GM21367 (cell line): ENCODE results near the gene CLEC4F.

ENCODE experiments used
- ATAC-seq: cut with Tn5 transposase; IDR thresholded peaks from one replicate; pipeline ENCODE4 v1.9.1; 2021; ENCODE audit not compliant: unreplicated experiment

The CLEC4F gene, protein sequence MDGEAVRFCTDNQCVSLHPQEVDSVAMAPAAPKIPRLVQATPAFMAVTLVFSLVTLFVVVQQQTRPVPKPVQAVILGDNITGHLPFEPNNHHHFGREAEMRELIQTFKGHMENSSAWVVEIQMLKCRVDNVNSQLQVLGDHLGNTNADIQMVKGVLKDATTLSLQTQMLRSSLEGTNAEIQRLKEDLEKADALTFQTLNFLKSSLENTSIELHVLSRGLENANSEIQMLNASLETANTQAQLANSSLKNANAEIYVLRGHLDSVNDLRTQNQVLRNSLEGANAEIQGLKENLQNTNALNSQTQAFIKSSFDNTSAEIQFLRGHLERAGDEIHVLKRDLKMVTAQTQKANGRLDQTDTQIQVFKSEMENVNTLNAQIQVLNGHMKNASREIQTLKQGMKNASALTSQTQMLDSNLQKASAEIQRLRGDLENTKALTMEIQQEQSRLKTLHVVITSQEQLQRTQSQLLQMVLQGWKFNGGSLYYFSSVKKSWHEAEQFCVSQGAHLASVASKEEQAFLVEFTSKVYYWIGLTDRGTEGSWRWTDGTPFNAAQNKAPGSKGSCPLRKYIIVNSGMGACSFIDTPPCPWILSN

GRCh38 chr2:70820499-70820898 lies at the start of gene CLEC4F:
TSS of gene CLEC4F (minus strand) at chr2:70820599. CDS start at chr2:70820523, 76 bp downstream.
- ATAC-seq = no peak

DNA sequence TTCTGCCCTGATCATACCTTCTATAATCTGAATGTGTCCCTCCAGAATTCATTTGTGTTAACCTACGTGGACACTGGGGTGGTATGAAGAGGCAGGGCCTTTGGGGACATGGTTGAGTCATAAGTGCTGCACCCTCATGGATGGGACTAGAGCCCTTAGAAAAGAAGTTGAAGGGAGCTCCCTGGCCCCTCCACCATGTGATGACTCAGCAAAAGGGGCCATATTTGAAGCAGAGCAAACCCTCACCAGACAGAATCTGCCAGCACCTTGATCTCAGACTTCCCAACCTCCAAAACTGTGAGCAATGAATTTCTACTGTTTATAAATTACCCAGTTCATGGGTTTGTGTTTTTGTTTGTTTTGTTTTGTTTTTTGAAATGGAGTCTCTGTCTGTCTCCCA lies 48.6 kb upstream of the CLEC4F start:
- ATAC-seq = no peak

DNA sequence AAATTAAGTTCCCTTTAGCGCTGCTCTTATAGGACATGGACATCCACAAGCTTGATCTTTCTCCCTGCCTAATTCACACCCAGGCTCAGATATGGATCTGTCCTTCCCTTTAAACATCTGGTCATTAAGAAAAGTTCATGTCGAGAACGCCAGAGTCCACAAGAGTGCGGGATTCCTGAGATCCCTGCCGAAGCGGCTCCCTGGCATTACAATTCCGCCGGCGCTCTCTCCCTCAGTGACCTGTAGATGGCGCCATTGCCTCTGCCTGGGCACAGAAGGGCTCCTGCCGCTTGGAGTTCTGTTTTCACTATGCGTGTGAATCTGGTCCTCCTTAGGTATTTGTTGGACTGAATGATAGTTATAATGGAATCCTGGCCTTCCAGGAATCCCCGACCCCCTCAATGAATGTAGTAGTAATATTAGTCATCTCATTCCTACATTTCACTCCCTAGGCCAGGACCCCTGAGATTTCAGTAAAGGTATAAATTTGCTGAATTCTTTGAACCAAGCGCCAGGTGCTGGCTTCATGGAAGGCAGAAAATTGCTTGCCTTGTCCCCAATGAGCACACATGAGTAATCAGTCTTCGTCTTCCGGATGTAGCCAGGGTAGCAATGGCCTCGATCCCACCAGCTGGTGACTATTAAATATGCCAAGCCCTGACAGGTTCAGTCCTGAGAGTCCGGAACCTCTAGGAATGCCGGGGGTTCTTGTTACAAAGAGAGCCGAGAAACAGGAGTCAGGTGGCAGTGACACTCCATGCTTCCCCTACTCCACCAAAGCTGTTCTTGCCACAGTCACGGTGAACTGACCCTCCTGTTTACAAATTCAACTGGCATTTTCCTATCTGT lies 41.6 kb upstream of the CLEC4F start:
- ATAC-seq = peak; percentile 65

DNA sequence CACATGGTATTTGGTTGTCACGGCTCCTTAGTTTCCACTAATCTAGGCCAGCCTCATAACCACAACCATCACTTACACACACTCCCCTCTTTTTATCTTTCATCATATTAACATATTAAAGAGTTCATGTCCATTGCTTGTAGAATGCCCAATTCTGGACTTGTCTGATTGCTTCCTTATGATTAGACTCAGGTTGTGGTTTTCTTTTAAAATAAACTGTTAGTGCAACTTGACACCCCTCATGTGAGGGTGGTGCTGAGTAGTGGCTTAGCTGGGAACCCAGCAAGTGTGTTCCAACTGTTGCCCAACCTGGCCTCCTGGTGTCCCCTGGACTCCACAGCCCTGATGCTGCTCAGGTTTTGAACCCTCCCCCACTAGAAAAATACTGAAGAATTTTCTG lies 35.3 kb upstream of the CLEC4F start:
- no peak for ATAC-seq

DNA sequence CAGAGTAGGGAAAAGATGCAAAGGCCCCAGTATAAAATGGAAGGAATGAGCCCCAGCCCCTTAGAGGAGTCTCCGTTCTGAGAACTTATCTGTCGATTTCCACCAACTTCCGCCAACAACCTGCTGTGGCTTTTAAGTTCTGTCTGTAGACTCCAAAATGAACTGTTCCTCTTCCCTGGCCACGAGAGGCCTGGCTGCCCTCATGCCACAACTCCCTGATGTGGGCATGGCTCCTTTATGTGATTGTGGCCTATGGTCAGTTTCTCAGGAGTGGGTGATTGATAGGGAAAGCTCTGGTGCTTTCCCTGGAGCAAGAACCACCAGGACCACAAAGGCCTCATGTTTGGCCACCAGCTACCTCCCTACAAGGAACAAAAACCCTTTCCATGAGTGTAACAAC lies 34.0 kb upstream of the CLEC4F start:
- ATAC-seq = no peak

- ATAC-seq = no peak
Observed at GRCh38 chr2:70852824-70853223, 32.4 kb upstream of the CLEC4F start.

GRCh38 chr2:70851704-70852103 lies 31.3 kb upstream of the CLEC4F start:
- peak; percentile 70 for ATAC-seq

DNA sequence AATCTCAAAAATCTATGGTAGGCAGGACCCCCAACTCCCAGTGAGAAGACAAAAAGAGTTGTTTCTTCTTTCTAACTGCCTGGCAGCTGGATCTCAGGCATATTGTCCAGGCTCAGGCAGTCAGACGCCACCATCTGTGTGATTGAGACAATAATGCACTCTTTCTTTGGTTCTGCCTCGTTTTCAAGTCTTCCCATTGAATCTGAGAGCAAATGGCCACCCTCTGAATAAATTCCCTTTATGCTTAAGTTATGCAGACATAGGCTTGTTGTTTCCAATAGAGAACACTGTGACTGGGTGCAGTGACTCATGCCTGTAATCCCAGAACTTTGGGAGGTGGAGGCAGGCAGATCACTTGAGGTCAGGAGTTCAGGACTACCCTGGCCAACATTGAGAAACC lies 30.5 kb upstream of the CLEC4F start:
- no peak for ATAC-seq

DNA sequence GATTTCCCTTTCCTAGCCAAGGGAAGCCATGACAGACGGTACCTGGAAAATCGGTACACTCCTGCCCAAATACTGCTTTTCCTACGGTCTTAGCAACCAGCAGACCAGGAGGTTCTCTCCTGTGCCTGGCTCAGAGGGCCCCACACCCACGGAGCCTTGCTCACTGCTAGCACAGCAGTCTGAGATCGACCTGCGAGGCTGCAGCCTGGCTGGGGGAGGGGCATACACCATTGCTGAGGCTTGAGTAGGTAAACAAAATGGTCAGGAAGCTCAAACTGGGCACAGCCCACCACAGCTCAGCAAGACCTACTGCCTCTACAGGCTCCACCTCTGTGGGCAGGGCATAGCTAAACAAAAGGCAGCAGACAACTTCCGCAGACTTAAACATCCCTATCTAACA lies 22.0 kb upstream of the CLEC4F start:
- no peak for ATAC-seq

DNA sequence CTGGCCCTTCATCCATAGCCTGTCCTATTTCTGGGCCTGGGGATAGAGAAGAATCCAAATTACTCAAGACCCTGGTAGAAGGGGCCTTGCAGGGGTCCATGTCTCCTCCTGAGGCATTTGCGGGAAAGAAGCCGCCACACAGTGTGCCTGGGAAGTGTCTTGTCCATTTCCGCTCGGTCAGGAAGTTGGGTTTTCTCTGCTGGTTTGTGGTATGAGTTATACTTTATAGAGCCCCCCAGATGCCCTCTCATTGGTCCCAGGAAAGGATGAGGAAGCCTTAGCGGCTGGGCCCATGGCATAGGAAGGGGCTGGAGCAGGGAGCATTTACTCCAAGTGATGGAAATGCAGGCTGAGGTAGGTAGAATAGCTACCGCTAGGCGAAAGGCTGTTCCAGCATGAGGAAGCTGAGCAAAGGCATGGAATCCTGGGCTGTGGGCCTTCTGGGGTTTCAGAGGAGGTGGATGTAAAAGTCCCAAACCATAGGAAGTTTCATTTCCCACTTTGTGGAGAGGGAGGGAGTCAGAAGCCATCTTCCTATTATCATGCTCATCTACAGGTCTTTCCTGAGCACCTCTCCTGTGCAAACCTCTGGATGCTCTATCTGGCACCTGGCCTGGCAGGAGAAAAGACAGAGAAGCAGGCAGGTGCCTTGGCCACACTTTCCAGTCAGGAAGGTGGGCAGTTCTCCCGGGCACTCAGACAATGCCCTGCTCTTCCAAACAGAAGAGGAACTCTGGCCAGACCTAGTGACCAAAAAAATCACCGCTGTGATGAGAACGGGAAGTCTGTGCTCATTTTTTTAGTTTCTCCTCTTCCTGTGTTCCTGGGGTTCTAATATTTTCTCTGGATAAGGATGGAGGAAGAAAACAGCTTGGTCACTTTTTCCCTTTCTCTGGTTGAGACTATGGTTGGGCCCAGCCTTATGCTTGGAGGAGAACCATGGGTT lies 17.9 kb upstream of the CLEC4F start:
- no peak for ATAC-seq

GRCh38 chr2:70835643-70836042 lies 15.2 kb upstream of the CLEC4F start, which contains the start of gene CD207:
TSS of gene CD207 (minus strand) at chr2:70835816. CDS start at chr2:70835776, 40 bp downstream.
- no peak for ATAC-seq

DNA sequence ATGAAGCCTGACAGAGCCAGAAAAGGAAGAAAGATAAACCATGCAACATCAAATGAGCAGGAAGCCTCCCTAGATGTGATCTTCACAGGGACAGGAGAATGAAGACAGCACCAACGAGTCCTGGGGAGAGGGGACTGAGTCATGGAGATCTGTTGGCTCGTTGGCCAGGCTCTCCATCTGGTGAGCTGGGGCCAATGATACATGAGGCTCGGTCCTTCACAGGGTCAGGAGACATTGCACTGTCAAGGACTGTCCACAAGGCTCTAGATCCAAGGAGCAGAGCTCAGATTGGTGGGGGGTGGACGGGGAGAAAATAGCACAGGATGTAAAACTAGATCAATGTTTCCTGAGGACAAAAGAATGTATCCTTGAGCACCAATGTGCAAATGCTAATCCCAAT lies 14.5 kb upstream of the CLEC4F start:
- no peak for ATAC-seq

DNA sequence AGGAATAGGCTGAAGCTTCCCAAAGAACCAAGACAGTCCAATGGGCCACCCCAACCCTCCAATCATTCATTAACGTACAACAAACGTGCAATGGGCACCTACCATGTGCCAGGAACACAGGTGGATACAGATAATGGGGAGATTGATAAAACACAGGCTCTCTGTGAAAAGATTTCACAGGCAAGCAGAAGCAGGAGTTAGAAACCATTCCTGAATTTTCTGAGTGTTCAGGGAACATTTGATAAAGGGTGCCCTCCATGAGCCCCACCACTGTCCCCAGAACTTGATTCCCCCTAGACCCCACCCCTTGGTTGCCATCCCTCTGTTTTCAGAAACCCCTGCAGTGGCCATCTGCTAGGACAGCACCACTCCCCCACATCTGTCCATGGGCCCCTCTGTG lies 13.7 kb upstream of the CLEC4F start:
- ATAC-seq = no peak

GRCh38 chr2:70833246-70833645 lies 12.8 kb upstream of the CLEC4F start:
- ATAC-seq = no peak

GRCh38 chr2:70832386-70832785 lies 12.0 kb upstream of the CLEC4F start:
- ATAC-seq = no peak

GRCh38 chr2:70831861-70832260 lies 11.5 kb upstream of the CLEC4F start:
- no peak for ATAC-seq

GRCh38 chr2:70830366-70830765 lies 10.0 kb upstream of the CLEC4F start:
- no peak for ATAC-seq

GRCh38 chr2:70829916-70830315 lies 9.5 kb upstream of the CLEC4F start:
- ATAC-seq = no peak

- ATAC-seq = no peak
Observed at GRCh38 chr2:70828914-70829824, 8.8 kb upstream of the CLEC4F start.

GRCh38 chr2:70828115-70828514 lies 7.7 kb upstream of the CLEC4F start:
- ATAC-seq = no peak
